ENCODE measurements around the gene RDH8. TPM values are rescaled to one million over a fixed set of nuclear protein-coding genes. Genes with fewer than 3 reads are reported as not detected.

The RDH8 gene
- total RNA-seq: not detected

GRCh38 chr19:10013316-10013715 lies at the start of gene RDH8:
Gene RDH8 (plus strand): TSS chr19:10013483. CDS start chr19:10013498, 15 bp downstream.

GRCh38 chr19:10010247-10010691 lies 3.0 kb upstream of the RDH8 start, which contains the start of gene COL5A3:
Gene COL5A3 (minus strand): TSS chr19:10010504. CDS start chr19:10010385, 119 bp downstream.

Small RNAs within 50 kb of the gene (small RNA-seq; reads per million reads assigned to genes)
- not detected for gene MIR5589

Other genes starting within 250 kb of the RDH8 start
- 20.5 TPM for gene ZNF846, start 244.7 kb upstream of the RDH8 start, total RNA-seq
- 8.8 TPM for gene FBXL12, start 194.4 kb upstream of the RDH8 start, total RNA-seq
- 165 TPM for gene UBL5, start 185.6 kb upstream of the RDH8 start, total RNA-seq
- 106 TPM for gene PIN1, start 178.2 kb upstream of the RDH8 start, total RNA-seq
- gene OLFM2, start 77.0 kb upstream of the RDH8 start, total RNA-seq: 106 TPM
- 1.2 TPM for gene COL5A3, start 3.0 kb upstream of the RDH8 start, total RNA-seq
- 7.8 TPM for gene SHFL, start 72.8 kb downstream of the RDH8 start, total RNA-seq
- 0.69 TPM for gene ANGPTL6, start 89.2 kb downstream of the RDH8 start, total RNA-seq
- 18.5 TPM for gene PPAN, start 92.9 kb downstream of the RDH8 start, total RNA-seq
- gene P2RY11, start 98.2 kb downstream of the RDH8 start, total RNA-seq: 6.5 TPM
- 101 TPM for gene EIF3G, start 106.4 kb downstream of the RDH8 start, total RNA-seq
- 35.1 TPM for gene DNMT1, start 181.5 kb downstream of the RDH8 start, total RNA-seq
- gene S1PR2, start 217.8 kb downstream of the RDH8 start, total RNA-seq: 4.4 TPM
- 15.7 TPM for gene MRPL4, start 238.7 kb downstream of the RDH8 start, total RNA-seq